Measurements from ENCODE around the gene IP6K2. TPM values are rescaled to one million over a fixed set of nuclear protein-coding genes. Genes with fewer than 3 reads are reported as not detected.
A peak's percentile ranks its signal among the peaks of the same experiment; 100 is the strongest.

IP6K2 gene
- total RNA-seq, 4 donors from 2014 or later: 16.9 to 31.8 (median 22.0) TPM

DNA sequence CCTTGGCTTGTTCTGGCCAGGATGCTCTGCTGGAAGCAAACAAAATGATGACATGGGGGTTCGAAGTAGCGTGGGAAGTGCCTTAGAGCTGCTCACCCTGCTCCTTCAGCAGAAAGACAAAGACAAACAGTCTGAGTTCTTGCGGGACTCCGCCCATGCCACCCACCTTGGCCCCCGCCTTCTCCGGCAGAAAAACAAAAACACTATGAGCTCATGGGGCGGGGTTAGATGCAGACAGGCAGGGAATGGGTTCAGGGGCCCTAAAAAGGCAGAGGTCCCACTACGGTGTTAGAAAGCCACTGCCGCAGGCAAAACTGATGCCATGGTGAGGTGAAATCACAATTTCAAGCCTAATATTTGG, 21.6 kb downstream of the IP6K2 start:
- TF ChIP-seq POLR2A (IDR thresholded peaks at IDR 0.05): no peak
- TF ChIP-seq, protein P1, sequence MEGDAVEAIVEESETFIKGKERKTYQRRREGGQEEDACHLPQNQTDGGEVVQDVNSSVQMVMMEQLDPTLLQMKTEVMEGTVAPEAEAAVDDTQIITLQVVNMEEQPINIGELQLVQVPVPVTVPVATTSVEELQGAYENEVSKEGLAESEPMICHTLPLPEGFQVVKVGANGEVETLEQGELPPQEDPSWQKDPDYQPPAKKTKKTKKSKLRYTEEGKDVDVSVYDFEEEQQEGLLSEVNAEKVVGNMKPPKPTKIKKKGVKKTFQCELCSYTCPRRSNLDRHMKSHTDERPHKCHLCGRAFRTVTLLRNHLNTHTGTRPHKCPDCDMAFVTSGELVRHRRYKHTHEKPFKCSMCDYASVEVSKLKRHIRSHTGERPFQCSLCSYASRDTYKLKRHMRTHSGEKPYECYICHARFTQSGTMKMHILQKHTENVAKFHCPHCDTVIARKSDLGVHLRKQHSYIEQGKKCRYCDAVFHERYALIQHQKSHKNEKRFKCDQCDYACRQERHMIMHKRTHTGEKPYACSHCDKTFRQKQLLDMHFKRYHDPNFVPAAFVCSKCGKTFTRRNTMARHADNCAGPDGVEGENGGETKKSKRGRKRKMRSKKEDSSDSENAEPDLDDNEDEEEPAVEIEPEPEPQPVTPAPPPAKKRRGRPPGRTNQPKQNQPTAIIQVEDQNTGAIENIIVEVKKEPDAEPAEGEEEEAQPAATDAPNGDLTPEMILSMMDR (IDR thresholded peaks at IDR 0.05 in 4 of 5, conservative IDR thresholded peaks at IDR 0.05 in 1 of 5): no peak
- in situ Hi-C loops (cut with MboI; ENCODE audit: low sequenced_read_pairs in 4 of 4): no loop called here
- no peaks in the 10 kb centered on the region for H3K27me3 ChIP-seq
- peaks cover 5 to 6% of the 10 kb centered on the region in 2 donors for H3K4me1 ChIP-seq
- intact Hi-C loops (cut with DNase I; ENCODE audit: low total_unique reads): no loop called here
- H3K27ac ChIP-seq: peak overlapping the region; percentile 59 to 69 (median 63)
- peaks cover 0 to 48% of the 10 kb centered on the region in 2 donors for H3K36me3 ChIP-seq
- H3K9me3 ChIP-seq: no peaks in the 10 kb centered on the region
- peak; percentile 54 to 55 for ATAC-seq
- peak overlapping the region in 3 of 4 donors; percentile 8 to 47 (median 44) for H3K4me3 ChIP-seq
- peak; percentile 23 to 54 for DNase-seq

DNA sequence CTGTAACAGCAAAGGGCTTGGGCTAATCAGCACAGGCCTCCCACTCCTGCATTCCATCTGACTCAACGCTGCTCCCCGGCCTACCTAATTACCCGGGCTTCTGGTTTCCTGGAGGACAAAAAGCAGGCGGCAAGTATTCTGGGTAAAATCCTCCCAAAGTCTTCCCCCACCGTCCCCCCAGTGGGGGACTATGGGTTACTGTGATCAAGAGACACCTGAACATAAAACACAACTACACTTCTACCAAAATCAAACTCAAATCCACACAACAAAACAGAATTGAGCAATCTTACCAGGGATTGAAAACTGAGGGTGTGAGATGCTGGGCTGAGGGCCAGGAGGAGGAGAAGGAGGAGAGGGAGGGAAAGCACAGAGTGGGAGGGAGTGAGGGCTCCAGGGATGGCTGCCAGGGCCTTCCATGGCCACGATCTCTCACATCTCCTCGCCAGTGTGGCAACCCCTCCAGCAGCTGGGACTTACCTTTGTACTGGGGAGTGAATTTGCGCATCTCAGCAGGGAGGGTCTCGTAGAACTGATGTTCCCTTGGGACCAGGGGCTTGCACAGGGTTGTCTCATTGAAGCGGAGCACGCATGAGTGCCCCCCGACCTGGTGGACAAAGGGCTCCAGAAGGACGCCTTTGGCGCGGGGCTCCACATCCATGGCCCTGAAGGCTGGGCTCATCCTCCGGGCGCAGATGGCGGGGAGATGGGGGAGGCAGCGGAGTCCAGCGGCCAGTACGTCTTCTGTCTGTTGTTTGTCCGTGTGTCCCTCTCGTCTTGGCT, 22.2 kb downstream of the IP6K2 start:
- peaks cover 5 to 6% of the 10 kb centered on the region in 2 donors for H3K4me1 ChIP-seq
- H3K4me3 ChIP-seq: peak overlapping the region in 3 of 4 donors; percentile 8 to 47 (median 44)
- in situ Hi-C loops (cut with MboI; ENCODE audit: low sequenced_read_pairs in 4 of 4): no loop called here

GRCh38 chr3:48693826-48694225, 23.2 kb downstream of the IP6K2 start:
- peak overlapping the region in 3 of 4 donors; percentile 8 to 47 (median 44) for H3K4me3 ChIP-seq

More for the DNA sequence above, 22.2 kb downstream of the IP6K2 start:
- intact Hi-C loops (cut with DNase I; ENCODE audit: low total_unique reads): no loop called here
- ATAC-seq: peak; percentile 63 to 81
- peak; percentile 36 to 66 for DNase-seq
- H3K27ac ChIP-seq: peak overlapping the region; percentile 59 to 69 (median 63)
- H3K36me3 ChIP-seq: peaks cover 0 to 54% of the 10 kb centered on the region in 2 donors
- H3K9me3 ChIP-seq: no peaks in the 10 kb centered on the region
- no peaks in the 10 kb centered on the region for H3K27me3 ChIP-seq
- TF ChIP-seq POLR2A (IDR thresholded peaks at IDR 0.05): no peak
- TF ChIP-seq, protein P1 (IDR thresholded peaks at IDR 0.05 in 4 of 5, conservative IDR thresholded peaks at IDR 0.05 in 1 of 5): no peak

DNA sequence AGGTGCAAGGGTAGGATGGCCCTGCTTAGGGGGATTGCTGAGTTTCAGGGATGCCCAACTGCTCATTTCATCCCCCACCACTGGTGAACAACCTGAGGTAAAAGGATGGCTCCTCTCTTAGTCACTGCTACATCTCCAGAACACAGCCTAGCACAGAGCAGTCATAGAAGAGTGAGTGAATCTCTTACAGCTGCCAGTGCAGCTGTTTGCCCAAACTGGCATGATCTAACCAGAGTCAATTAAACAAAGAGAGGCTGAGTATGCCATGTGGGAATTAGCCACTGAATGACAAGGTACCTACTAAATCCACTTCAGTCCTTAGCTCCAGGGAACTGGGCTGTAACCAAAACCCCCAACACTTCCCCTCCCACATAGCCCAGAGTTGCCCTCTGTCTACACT, 24.5 kb downstream of the IP6K2 start:
- Histone ChIP-seq H3K27me3 (no peaks in the 10 kb centered on the region), H3K4me3 (no peak overlapping the region), H3K27ac (peak overlapping the region in 1 of 4 donors; percentile 41), H3K36me3 (peaks cover 0 to 77% of the 10 kb centered on the region in 2 donors), H3K4me1 (peaks cover under 1 to 6% of the 10 kb centered on the region in 2 donors), H3K9me3 (no peaks in the 10 kb centered on the region)
- in situ Hi-C loops (cut with MboI; ENCODE audit: low sequenced_read_pairs in 4 of 4) (no loop called here), intact Hi-C loops (cut with DNase I; ENCODE audit: low total_unique reads) (no loop called here)
- DNase-seq (no peak), ATAC-seq (no peak)
- TF ChIP-seq, protein P1 (IDR thresholded peaks at IDR 0.05 in 4 of 5, conservative IDR thresholded peaks at IDR 0.05 in 1 of 5): no peak
- no peak for TF ChIP-seq POLR2A (IDR thresholded peaks at IDR 0.05)

More at GRCh38 chr3:48693826-48694225, 23.2 kb downstream of the IP6K2 start:
- Histone ChIP-seq H3K4me1 (peaks cover 5 to 6% of the 10 kb centered on the region in 2 donors), H3K9me3 (no peaks in the 10 kb centered on the region), H3K27me3 (no peaks in the 10 kb centered on the region), H3K27ac (peak overlapping the region; percentile 59 to 69 (median 63)), H3K36me3 (peaks cover 0 to 64% of the 10 kb centered on the region in 2 donors)
- TF ChIP-seq, protein P1 (IDR thresholded peaks at IDR 0.05 in 4 of 5, conservative IDR thresholded peaks at IDR 0.05 in 1 of 5): no peak
- TF ChIP-seq POLR2A (IDR thresholded peaks at IDR 0.05): no peak
- no peak for ATAC-seq
- DNase-seq: no peak
- in situ Hi-C loops (cut with MboI; ENCODE audit: low sequenced_read_pairs in 4 of 4): no loop called here
- intact Hi-C loops (cut with DNase I; ENCODE audit: low total_unique reads): no loop called here
